Kidney (tissue), 14 donors: Measurements from ENCODE around the gene STX16. TPM values are rescaled to one million over a fixed set of nuclear protein-coding genes. Genes with fewer than 3 reads are reported as not detected.

Source experiments
- DNase-seq, 5 donors: peaks; one replicate each; pipeline ENCODE4 v3.0.0-alpha.2; 2013 to 2020
- FAIRE-seq: peaks from 2 replicates; lab custom pipeline; 2012; peaks lifted over from hg19 to GRCh38; lab: Jason Lieb, UNC
- H3K27ac ChIP-seq, 2 donors: one replicate each; pipeline ENCODE4 v1.7.0; 2013; ENCODE audit warnings: low read depth in 2 of 2, low read length in 2 of 2, inconsistent platforms in 1 of 2
- H3K27me3 ChIP-seq: one replicate; pipeline ENCODE4 v1.7.1; 2013; ENCODE audit warnings: low read length, inconsistent platforms; ENCODE audit not compliant: control insufficient read depth, insufficient read depth
- H3K36me3 ChIP-seq, 3 donors: one replicate each; pipeline versions ENCODE4 v1.7.0 to v1.7.1; 2013; ENCODE audit warnings: low read length in 3 of 3, control low read depth in 1 of 3, inconsistent platforms in 1 of 3; ENCODE audit not compliant: insufficient read depth in 3 of 3, control insufficient read depth in 2 of 3
- H3K4me1 ChIP-seq, 3 donors: one replicate each; pipeline versions ENCODE4 v1.7.0 to v1.7.1; 2013; ENCODE audit warnings: low read length in 3 of 3, inconsistent platforms in 1 of 3, low read depth in 1 of 3; ENCODE audit not compliant: control insufficient read depth in 2 of 3, insufficient read depth in 2 of 3
- H3K4me3 ChIP-seq, 3 donors: one replicate each; pipeline versions ENCODE4 v1.7.0 to v1.8.1; 2013; ENCODE audit warnings: low read length in 3 of 3, control low read depth in 1 of 3, inconsistent platforms in 1 of 3
- H3K9ac ChIP-seq, 3 donors: one replicate each; pipeline versions ENCODE4 v1.7.0 to v1.7.1; 2013; ENCODE audit warnings: low read length in 3 of 3, control low read depth in 1 of 3, inconsistent platforms in 1 of 3
- H3K9me3 ChIP-seq, 3 donors: one replicate each; pipeline versions ENCODE4 v1.7.0 to v1.7.1; 2013; ENCODE audit warnings: low read length in 3 of 3, control low read depth in 1 of 3, inconsistent platforms in 1 of 3; ENCODE audit not compliant: control insufficient read depth in 2 of 3, insufficient read depth in 1 of 3
- CTCF ChIP-seq: IDR thresholded peaks from 3 replicates; pipeline ENCODE4 v1.5.1; 2012; ENCODE audit warnings: mild to moderate bottlenecking, moderate library complexity, borderline replicate concordance; ENCODE audit not compliant: insufficient read depth; ENCODE audit errors: extremely low read depth
- intact Hi-C: fragments of 100-400 bp; cut with DNase I; formaldehyde crosslinking; loops from one replicate; pipeline ENCODE4 v1.11.1; 2022
- polyA plus RNA-seq: library from polyadenylated mRNA; stranded (reverse); fragments of 350-450 nt; fragmentation: Illumina TruSeq; extraction: RNeasy Lipid Tissue Mini Kit (QIAGEN cat#74804); gene quantifications from one replicate; pipeline ENCODE4 v1.2.3, GENCODE V29; 2014; ENCODE audit warnings: low read depth, low replicate concordance; ENCODE audit not compliant: insufficient read depth
- total RNA-seq: library from RNA; stranded (reverse); fragmentation: NEBNext Ultra II Directional; extraction: Animal tissue kit (Norgen Biotek cat#: 25700); gene quantifications from one replicate; pipeline ENCODE4 v1.2.1, GENCODE V29; 2021
- donor health status: control.
- donor health status: control.
- donor health status: control.
- donor health status: control.
- donor health status: control.
- donor health status: DM: yes; HTN: yes; CAD: no.
- donor health status: Normal renal cell carcinoma (clear cell type).

The STX16 gene
- total and polyA plus RNA-seq, 2 donors from 2014 or later, result 20.6 to 60.7 TPM

- no peak overlapping the region for H3K4me3 ChIP-seq
- no peaks in the 10 kb centered on the region for H3K9me3 ChIP-seq
- DNase-seq, result peak in 1 of 5 donors; percentile 25
- H3K27me3 ChIP-seq, result no peaks in the 10 kb centered on the region
- no peaks in the 10 kb centered on the region for H3K36me3 ChIP-seq
- intact Hi-C loops, result no loop called here
- no peak for TF ChIP-seq CTCF
- no peak for FAIRE-seq
- no peak overlapping the region for H3K27ac ChIP-seq
- no peak overlapping the region for H3K9ac ChIP-seq
- H3K4me1 ChIP-seq, result no peaks in the 10 kb centered on the region
Measured at GRCh38 chr20:58635279-58635665, 15.8 kb upstream of the STX16 start.

GRCh38 chr20:58636396-58636982, 14.6 kb upstream of the STX16 start:
- no peak overlapping the region for H3K9ac ChIP-seq
- H3K9me3 ChIP-seq, result no peaks in the 10 kb centered on the region
- H3K36me3 ChIP-seq, result no peaks in the 10 kb centered on the region
- no peak overlapping the region for H3K27ac ChIP-seq
- TF ChIP-seq CTCF, result no peak
- intact Hi-C loops, result no loop called here
- no peaks in the 10 kb centered on the region for H3K4me1 ChIP-seq
- peak in 1 of 5 donors; percentile 15 for DNase-seq
- H3K27me3 ChIP-seq, result no peaks in the 10 kb centered on the region
- no peak for FAIRE-seq
- H3K4me3 ChIP-seq, result no peak overlapping the region

GRCh38 chr20:58636983-58637421, 14.1 kb upstream of the STX16 start:
- no peaks in the 10 kb centered on the region for H3K36me3 ChIP-seq
- H3K27me3 ChIP-seq, result no peaks in the 10 kb centered on the region
- intact Hi-C loops, result no loop called here
- no peak overlapping the region for H3K27ac ChIP-seq
- no peak for FAIRE-seq
- no peak for TF ChIP-seq CTCF
- H3K4me1 ChIP-seq, result no peaks in the 10 kb centered on the region
- peak in 1 of 5 donors; percentile 35 for DNase-seq
- no peak overlapping the region for H3K4me3 ChIP-seq
- no peaks in the 10 kb centered on the region for H3K9me3 ChIP-seq
- H3K9ac ChIP-seq, result no peak overlapping the region
